HepG2 (cell line): Measurements from ENCODE around the gene DDX49. TPM values are rescaled to one million over a fixed set of nuclear protein-coding genes. Genes with fewer than 3 reads are reported as not detected.
A peak's percentile ranks its signal among the peaks of the same experiment; 100 is the strongest.

Experiments
- ATAC-seq: fragments of 200-7000 bp; cut with Tn5 transposase; 3 replicates; pipeline ENCODE4 v1.9.1; 2020; ENCODE audit warnings: mild to moderate bottlenecking, moderate library complexity
- BruUV-seq: library from RNA; stranded (reverse); fragments of 400-500 nt; replicated peaks from 2 replicates; lab custom pipeline; 2021; lab: Mats Ljungman, UMichigan
- CTCF ChIA-PET: fragments of 300-600 bp; formaldehyde crosslinking; extraction: SDS; loops from one replicate; lab custom pipeline; 2021; ENCODE audit warnings: low total read pairs, inconsistent platforms, low intra/inter-chr PET ratio; lab: Yijun Ruan, JAX
- POLR2A ChIA-PET: fragments of 350-600 bp; sonication (Branson Sonifier 250); formaldehyde crosslinking; loops from one replicate; lab custom pipeline; 2020; ENCODE audit warnings: antibody characterized with exemption, inconsistent platforms; lab: Yijun Ruan, JAX
- DNase-seq: peaks from one replicate; pipeline ENCODE4 v3.0.0-alpha.2; 2015; ENCODE audit warnings: low spot score
- FAIRE-seq: peaks from 3 replicates; lab custom pipeline; 2011; peaks lifted over from hg19 to GRCh38; lab: Jason Lieb, UNC
- H2AFZ ChIP-seq: one replicate; pipeline ENCODE4 v1.6.1; 2011; ENCODE audit warnings: low read length, inconsistent platforms
- H3K27ac ChIP-seq: fragments of 300-600 bp; 3 replicates; pipeline ENCODE4 v1.8.0; 2011; ENCODE audit warnings: mixed run types, mild to moderate bottlenecking, mixed read lengths, low read length, inconsistent platforms; ENCODE audit not compliant: insufficient read depth; ENCODE audit errors: extremely low read length
- H3K27me3 ChIP-seq, 2 experiments: fragments of 200-600 bp in 1 of 2; 2 replicates in 1 of 2; 3 replicates in 1 of 2; pipeline versions ENCODE4 v1.6.0 to v1.8.0; 2011; ENCODE audit warnings: low read length in 2 of 2, mild to moderate bottlenecking in 2 of 2, moderate library complexity in 2 of 2, inconsistent platforms in 1 of 2; ENCODE audit not compliant: insufficient read depth in 2 of 2, control insufficient read depth in 1 of 2
- H3K36me3 ChIP-seq, 2 experiments: fragments of 200-600 bp in 1 of 2; replicated peaks in 1 of 2; 2 replicates in 1 of 2; 3 replicates in 1 of 2; pipeline versions ENCODE4 v1.5.1 to v1.8.0; 2011; ENCODE audit warnings: low read length in 2 of 2, inconsistent platforms in 1 of 2; ENCODE audit not compliant: insufficient read depth in 2 of 2, control insufficient read depth in 1 of 2
- H3K4me1 ChIP-seq: 2 replicates; pipeline ENCODE4 v1.5.1; 2012; ENCODE audit warnings: low read length, inconsistent platforms; ENCODE audit not compliant: insufficient read depth
- H3K4me2 ChIP-seq: 2 replicates; pipeline ENCODE4 v1.6.0; 2011; ENCODE audit warnings: low read depth, low read length, inconsistent platforms
- H3K4me3 ChIP-seq, 3 experiments: fragments of 200-600 bp in 1 of 3; sonication (generic), shearing (Covaris generic) in 1 of 3; replicated peaks in 1 of 3; 2 replicates each; pipeline ENCODE4 v1.5.1; 2011 to 2016; ENCODE audit warnings: low read length in 3 of 3, inconsistent platforms in 2 of 3, low read depth in 2 of 3, mild to moderate bottlenecking in 2 of 3, control low read depth in 1 of 3, mixed read lengths in 1 of 3; ENCODE audit not compliant: insufficient read depth in 1 of 3
- H3K79me2 ChIP-seq: one replicate; pipeline ENCODE4 v1.6.1; 2011; ENCODE audit warnings: low read length, inconsistent platforms; ENCODE audit not compliant: insufficient read depth
- H3K9ac ChIP-seq: 2 replicates; pipeline ENCODE4 v1.6.0; 2011; ENCODE audit warnings: mild to moderate bottlenecking, low read depth, low read length, inconsistent platforms; ENCODE audit not compliant: insufficient read depth
- H3K9me3 ChIP-seq: 2 replicates; pipeline ENCODE4 v1.5.1; 2012; ENCODE audit warnings: mild to moderate bottlenecking, low read length
- H4K20me1 ChIP-seq: 2 replicates; pipeline ENCODE4 v1.6.0; 2011; ENCODE audit warnings: inconsistent platforms, mild to moderate bottlenecking, low read length, moderate library complexity; ENCODE audit not compliant: insufficient read depth
- MATR3 ChIP-seq: sonication (generic); formaldehyde crosslinking; IDR thresholded peaks from 2 replicates; pipeline ENCODE4 v1.4.0; 2020; ENCODE audit warnings: missing genetic modification reagents
- MYC ChIP-seq: sonication (generic); formaldehyde crosslinking; IDR thresholded peaks from 2 replicates; pipeline ENCODE4 v1.9.0; 2021; ENCODE audit warnings: missing genetic modification reagents, borderline replicate concordance
- NFRKB ChIP-seq: fragments of 450-650 bp; IDR thresholded peaks from 2 replicates; pipeline ENCODE4 v1.6.1; 2017
- RBFOX2 ChIP-seq: fragments of 200-400 bp; formaldehyde crosslinking; IDR thresholded peaks from 2 replicates; pipeline ENCODE4 v1.6.1; 2017; ENCODE audit warnings: low read depth, mild to moderate bottlenecking, low read length
- ZMYM3 ChIP-seq: sonication (generic); formaldehyde crosslinking; IDR thresholded peaks from 2 replicates; pipeline ENCODE4 v1.5.1; 2020; ENCODE audit warnings: mild to moderate bottlenecking, missing genetic modification reagents
- ZNF205 ChIP-seq: IDR thresholded peaks from 2 replicates; pipeline ENCODE4 v1.6.1; 2018; ENCODE audit warnings: missing biosample characterization, missing genetic modification reagents
- ZNF629 ChIP-seq: sonication (generic); formaldehyde crosslinking; conservative IDR thresholded peaks from 2 replicates; pipeline ENCODE4 v1.5.0; 2020; ENCODE audit warnings: missing genetic modification reagents
- WGBS: methylation state at CpG from one replicate; pipeline ENCODE4 v1.1.6; 2017; ENCODE audit warnings: low lambda C conversion rate; 5-methylcytosine and 5-hydroxymethylcytosine counted together
- in situ Hi-C: cut with HindIII; loops from 2 replicates; pipeline ENCODE4 v1.10.0; 2017; ENCODE audit warnings: low pct_unique_long_range_greater_than_20kb; ENCODE audit not compliant: extremely low pct_ligation_motif_present
- intact Hi-C: fragments of 100-400 bp; cut with micrococcal nuclease; formaldehyde crosslinking; loops from one replicate; pipeline ENCODE4 v1.10.0; 2022; ENCODE audit not compliant: unreplicated experiment
- polyA plus RNA-seq, 8 experiments: library from polyadenylated mRNA; depleted of rRNA in 3 of 8; stranded (reverse) in 7 of 8; unstranded in 1 of 8; fragments of >200 nt; fragmentation: Illumina TruSeq in 4 of 8; extraction: Trizol in 4 of 8; gene quantifications; 2 replicates each; pipeline versions ENCODE4 v1.2.1 to v1.2.3, GENCODE V29; 2011 to 2016; ENCODE audit warnings: low read depth in 4 of 8, missing spikeins in 1 of 8, mixed read lengths in 1 of 8; ENCODE audit not compliant: insufficient read depth in 1 of 8
- total RNA-seq, 5 experiments: library from RNA; depleted of rRNA; stranded (reverse); fragments of >200 nt; fragmentation: Illumina TruSeq; extraction: Trizol; gene quantifications; 2 replicates each; pipeline ENCODE4 v1.2.3, GENCODE V29; 2016; ENCODE audit warnings: low read depth in 1 of 5
- TF ChIP-seq, protein P1 (sequence below): sonication (generic); formaldehyde crosslinking; IDR thresholded peaks from 2 replicates; pipeline ENCODE4 v1.5.0; 2020; ENCODE audit warnings: mild to moderate bottlenecking, missing genetic modification reagents

Gene DDX49
- total and polyA plus RNA-seq, 2 of the 13 experiments (the other 11 are each of a cell fraction or from before 2014, with no cell fraction given) = 27.0 to 46.2 TPM

DNA sequence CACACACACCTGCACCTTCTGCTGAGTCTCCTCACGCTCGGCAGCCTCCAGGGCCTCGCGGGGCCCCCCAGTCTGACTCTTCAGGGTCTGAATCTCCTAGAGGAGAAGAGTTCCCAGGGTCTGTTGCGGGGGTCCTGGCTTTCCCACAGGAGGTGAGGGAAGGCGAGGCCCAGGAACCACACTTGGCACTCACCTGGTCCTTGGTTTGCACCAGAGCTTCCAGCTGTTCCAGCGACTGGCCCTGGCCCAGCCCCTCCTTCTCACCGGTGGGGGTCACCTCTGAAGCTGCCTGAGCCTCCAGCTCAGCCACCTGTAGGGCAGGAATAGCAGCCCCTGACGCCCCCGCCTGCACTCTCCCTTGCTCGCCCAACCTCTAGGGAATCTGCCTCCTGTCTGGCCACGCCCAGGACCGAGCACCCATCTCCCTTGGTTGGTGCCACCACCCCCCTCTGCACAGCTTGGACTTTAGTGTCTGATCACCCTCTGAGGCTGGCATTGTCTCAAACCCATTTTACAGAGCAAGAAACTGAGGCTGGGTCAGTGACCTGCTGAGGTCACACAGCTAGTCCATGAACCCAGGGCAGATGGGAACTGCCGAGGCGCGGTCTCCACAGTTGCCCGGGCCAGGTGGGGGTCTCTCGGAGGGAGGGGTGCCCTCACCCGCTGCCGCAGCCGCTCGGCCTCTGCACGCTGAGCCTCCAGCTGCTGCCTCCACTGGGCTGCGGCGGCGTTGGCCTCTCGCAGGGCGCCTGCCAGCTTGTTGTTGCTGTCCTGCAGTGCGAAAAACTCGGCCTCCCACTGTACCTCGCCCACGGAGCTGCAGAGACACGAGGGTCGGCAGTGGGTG is 12.0 kb downstream of the DDX49 start:
- ATAC-seq = peak; percentile 19
- no peak for DNase-seq
- Histone ChIP-seq H4K20me1 (no peaks in the 10 kb centered on the region), H3K27ac (no peak overlapping the region), H3K27me3 (no peaks in the 10 kb centered on the region), H2AFZ (no peak overlapping the region), H3K9me3 (no peaks in the 10 kb centered on the region), H3K79me2 (no peaks in the 10 kb centered on the region), H3K9ac (no peak overlapping the region), H3K4me1 (no peaks in the 10 kb centered on the region), H3K36me3 (peaks cover 6 to 11% of the 10 kb centered on the region in 2 experiments; a peak in 4 of 5 replicates), H3K4me2 (no peak overlapping the region), H3K4me3 (no peak overlapping the region)
- TF ChIP-seq, protein P1, sequence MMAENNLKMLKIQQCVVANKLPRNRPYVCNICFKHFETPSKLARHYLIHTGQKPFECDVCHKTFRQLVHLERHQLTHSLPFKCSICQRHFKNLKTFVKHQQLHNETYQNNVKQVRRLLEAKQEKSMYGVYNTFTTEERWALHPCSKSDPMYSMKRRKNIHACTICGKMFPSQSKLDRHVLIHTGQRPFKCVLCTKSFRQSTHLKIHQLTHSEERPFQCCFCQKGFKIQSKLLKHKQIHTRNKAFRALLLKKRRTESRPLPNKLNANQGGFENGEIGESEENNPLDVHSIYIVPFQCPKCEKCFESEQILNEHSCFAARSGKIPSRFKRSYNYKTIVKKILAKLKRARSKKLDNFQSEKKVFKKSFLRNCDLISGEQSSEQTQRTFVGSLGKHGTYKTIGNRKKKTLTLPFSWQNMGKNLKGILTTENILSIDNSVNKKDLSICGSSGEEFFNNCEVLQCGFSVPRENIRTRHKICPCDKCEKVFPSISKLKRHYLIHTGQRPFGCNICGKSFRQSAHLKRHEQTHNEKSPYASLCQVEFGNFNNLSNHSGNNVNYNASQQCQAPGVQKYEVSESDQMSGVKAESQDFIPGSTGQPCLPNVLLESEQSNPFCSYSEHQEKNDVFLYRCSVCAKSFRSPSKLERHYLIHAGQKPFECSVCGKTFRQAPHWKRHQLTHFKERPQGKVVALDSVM = peak; percentile 60
- TF ChIP-seq ZNF629 (CRISPR knock-in tag) = peak; percentile 86
- 0 out of 2 replicates have a peak, but pooled peaks have one; percentile 15 for TF ChIP-seq RBFOX2
- no peak for TF ChIP-seq ZNF205 (CRISPR knock-in tag)
- TF ChIP-seq ZMYM3 (CRISPR knock-in tag) = 0 out of 2 replicates have a peak, but pooled peaks have one; percentile 25
- no peak for TF ChIP-seq MYC
- no peak for TF ChIP-seq MATR3 (CRISPR knock-in tag)
- TF ChIP-seq NFRKB = no peak
- no TSS peak for BruUV-seq
- intact Hi-C loops (no loop called here), in situ Hi-C loops (no loop called here)
- POLR2A ChIA-PET = interaction anchor here (0.7 kb wide), 1 partner anchor 12 kb away, joined by 3 read pairs; the partner anchor contains the start of genes COPE and DDX49
- CTCF ChIA-PET = no interaction called here
- no peak for FAIRE-seq
- 97% methylated on average over 16 of the region's 34 CpGs for WGBS
